HG03139 (cell line): ENCODE measurements around the gene CYP24A1.

Source experiments
- ATAC-seq: cut with Tn5 transposase; IDR thresholded peaks from one replicate; pipeline ENCODE4 v1.9.1; 2021; ENCODE audit not compliant: unreplicated experiment

CYP24A1 gene

DNA sequence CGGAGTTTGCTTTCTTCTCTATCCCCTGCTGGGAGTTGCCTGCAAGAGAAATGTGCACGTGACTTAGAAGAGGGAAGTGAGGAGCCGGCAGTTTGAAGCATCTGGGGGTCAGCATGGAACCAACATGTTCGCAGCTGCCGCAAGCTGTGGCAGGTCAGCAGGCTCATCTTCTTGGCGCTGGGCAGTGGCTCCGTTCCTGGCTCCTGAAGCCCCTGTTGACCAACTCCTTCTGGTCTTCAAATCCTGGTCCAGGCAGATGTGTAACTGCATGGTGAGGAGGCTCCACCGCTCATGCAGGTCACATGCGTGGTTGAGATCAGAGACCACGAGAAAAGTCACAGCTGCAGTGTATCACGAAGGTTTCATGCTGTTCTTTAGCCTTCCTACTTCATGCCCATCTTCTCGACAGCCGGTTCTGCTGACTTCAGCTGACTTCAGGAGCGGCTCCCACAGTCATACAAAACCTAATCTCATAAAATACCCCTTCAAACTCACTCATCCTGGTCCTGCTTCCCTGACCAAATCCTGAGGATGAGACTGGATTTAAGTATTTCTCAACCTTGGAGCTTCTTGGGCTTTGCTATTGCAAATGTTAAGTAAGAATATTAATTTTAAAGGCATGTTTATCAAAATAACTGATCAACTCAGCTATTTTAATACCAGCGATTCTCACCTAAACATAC is 58.5 kb downstream of the CYP24A1 start:
- ATAC-seq = no peak

DNA sequence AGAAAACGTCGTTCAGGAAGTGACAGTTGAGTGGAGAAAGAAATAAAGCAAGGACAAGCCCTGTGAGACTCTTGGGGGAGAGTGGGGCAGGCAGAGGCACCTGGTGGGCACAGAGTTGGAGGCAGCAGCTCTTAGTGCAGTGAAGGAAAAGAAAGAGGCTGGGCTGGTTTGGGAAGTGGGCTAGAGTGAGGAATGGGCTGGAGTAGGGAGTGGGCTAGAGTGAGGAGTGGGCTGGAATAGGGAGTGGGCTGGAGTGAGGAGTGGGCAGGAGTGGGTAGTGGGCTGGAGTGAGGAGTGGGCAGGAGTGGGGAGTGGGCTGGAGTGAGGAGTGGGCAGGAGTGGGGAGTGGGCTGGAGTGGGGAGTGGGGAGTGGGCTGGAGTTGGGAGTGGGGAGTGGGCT is 59.7 kb downstream of the CYP24A1 start:
- no peak for ATAC-seq

DNA sequence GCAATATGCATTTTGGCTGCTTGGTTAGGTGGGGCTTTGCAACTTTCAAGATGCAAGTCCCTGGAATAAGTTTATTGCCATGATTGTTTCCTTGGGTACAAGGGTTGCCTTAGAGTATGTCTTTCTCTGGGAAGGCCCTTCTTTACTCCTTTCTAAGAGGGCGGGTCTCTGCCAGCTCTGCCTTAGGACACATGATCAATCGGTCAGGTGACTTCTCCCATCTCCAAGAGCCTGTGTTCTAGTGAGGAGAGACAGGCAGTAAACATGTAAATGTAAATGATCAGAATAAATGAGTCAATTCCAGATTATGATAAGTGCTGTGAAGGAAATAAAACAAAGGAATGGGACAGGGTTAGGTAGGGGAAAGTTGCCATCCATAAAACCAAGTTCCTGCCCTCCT is 60.2 kb downstream of the CYP24A1 start:
- ATAC-seq = no peak

DNA sequence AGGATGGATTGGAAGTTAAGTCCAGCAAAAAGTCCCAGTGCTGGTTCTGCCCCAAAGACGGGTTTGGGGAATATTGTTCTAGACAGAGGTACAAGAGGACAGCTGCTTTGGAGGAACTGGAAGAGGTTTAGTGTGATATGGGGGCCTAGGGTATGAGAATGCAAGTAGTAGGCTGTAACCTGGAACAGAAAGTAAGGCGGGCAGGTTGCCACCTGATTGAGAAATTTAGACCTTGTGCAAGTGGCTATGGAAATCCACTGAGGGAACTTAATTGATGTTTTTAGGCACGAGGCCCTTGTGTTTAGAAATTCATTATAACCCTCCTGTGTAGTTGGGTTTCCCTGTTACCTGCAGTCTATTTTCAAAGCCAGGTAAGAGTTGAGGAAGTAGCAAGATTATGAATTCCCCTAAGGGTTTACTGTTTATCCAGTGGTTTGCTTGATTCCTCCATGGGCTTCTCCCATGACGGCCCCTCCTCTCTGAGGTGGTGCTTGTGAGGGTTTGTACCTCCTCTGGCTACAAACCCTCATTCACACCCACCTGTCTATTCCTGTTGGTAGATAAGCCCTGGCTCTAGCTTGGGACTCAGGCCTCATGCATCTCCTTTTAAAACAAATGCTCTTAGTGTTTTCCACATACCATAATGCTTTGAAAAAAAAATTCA is 61.4 kb downstream of the CYP24A1 start:
- no peak for ATAC-seq

DNA sequence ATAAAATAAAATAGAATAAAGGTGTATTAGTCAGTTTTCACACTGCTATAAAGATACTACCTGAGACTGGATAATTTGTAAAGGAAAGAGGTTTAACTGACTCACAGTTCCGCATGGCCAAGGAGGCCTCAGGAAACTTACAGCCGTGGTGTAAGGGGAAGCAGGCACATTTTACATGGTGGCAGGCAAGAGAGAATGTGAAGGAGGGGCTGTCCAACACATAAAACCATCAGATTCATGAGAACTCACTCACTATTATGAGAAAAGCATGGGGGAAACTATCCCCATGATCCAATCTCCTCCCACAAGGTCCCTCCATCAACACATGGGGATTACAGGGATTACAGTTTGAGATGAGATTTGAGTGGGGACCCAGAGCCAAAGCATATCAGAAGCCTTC is 62.3 kb downstream of the CYP24A1 start:
- ATAC-seq = no peak

DNA sequence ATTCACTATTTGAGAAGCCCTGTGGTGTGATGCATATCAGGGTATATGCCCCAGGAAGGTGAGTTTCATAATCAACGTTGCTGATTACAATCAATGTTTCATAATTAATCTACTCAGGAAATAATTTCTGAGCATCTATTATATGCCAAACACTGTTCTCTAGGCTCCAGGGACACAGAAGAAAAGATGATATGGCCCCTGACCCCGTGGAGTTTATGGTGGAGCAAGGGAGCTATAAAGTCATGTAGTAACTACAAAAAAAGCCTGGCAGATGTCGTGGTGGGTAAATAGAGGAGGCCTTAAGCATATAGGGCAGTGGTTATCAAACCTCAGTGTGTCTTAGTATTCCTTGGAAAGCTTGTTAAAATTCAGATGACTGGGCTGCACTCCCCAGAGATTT is 63.3 kb downstream of the CYP24A1 start:
- ATAC-seq = no peak

DNA sequence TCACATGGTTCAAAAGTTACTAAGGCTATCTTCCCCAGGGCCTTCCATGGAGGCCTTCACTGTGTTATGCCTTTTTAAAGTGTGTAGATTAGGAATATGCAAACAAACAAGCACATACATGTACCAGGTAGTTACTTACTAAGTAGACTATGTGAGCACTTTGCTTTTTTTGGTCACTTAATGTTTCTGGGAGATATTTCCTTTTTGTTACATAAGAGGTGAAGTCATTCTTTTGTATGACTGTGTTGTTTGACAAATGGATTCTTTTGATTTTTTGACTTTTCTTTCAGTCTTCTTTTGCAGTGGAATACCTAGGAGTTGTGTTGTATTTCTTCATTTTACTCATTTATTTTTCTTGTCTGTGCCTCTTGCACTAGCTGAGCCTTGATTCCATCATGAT is 63.7 kb downstream of the CYP24A1 start:
- ATAC-seq = no peak

DNA sequence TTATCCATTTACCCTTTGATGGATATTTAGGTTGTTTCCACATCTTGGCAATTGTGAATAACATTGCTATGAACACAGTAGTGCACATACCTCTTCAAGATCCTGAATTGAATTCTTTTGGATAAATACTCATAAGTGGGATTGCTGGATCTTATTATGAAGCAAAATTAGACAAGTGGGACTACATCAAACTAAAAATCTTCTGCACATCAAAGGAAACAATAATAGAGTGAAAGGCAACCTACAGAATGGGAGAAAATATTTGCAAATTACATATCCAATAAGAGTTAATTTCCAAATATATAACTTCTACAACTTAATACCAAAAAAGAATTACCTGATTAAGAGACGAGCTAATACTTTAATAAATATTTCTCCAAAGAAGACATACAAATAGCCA is 65.0 kb downstream of the CYP24A1 start:
- no peak for ATAC-seq

DNA sequence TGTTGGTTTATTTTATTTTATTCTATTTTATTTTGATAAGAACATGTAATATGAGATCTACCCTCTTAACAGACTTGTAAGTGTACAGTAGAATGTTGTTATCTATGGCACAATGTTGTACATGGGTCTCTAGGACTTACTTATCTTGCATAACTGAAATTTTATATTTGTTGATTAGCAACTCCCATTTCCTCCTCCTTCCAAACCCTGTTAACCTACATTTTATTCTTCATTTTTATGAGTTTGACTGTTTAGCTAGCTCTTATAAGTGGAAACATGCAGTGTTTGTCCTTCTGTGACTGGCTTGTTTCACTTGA is 65.5 kb downstream of the CYP24A1 start:
- no peak for ATAC-seq

DNA sequence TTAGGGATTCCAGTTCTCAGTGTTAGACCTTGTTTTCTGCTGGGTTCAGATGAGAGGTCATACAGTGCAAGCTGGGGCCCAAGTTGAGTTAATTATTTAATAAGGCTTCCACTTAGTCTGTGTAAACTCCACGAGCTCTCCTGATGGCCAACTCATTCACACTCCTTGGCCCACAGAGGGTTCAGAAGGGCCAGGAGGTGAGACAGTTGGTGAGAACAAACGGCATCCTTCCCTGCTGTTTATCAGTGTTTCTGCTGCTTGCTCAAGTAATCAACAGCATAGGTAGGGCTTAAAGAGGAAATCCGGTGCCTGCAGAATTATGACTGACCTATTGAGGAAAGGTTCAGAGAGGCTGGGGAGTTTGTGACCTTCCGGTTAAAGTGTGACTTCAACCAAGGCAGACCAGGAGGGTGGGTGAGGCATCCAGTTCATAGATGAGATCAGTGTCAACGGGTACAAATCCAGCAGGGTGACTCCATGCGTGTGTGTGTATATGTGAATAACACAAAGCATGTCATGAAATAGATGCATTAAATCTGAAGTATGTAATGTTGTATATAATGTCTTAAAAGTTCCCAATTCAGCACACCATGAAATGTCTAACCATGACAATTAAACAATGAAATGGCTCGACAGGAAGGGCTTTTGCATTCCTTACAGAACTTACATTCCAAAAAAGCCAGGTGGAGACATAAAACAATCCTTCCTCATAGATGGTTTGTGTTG is 66.0 kb downstream of the CYP24A1 start:
- ATAC-seq = no peak

DNA sequence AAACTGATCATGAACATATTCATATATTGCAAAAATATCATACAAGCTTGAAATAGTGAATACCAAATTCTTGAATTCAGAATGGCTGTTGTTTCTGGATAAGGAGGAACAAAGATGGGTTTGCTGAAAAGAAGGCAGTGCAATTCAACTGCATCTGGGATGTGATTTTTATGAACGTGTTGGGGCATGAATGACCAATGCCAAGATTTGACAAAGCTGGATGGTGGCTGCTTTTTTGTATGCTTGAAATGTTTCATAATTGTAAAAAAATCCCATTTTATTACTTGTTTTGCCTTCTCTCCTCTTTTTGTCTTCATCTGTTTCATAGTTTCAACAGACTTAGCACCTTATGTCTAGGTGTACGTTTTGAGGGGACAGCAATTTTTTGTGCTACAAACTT is 66.6 kb downstream of the CYP24A1 start:
- ATAC-seq = no peak

DNA sequence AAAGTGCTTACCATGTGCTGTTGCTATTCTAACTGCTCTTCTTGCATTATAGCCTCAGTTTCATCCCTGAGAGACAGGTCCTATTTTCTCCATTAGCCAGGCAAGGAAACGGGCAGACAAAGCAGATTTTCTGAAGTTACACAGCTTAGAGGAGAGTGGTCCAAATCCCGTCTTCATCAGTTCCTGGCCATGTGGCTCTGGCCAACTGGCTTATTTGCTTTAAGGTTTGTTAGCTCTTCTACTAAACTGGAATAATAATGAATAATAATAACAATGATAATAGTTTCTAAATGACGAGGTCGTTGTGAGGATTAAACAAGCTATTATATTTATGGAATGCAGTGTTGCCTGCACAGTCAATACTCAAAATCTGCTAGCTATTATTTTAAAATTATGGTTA is 67.6 kb downstream of the CYP24A1 start:
- no peak for ATAC-seq

DNA sequence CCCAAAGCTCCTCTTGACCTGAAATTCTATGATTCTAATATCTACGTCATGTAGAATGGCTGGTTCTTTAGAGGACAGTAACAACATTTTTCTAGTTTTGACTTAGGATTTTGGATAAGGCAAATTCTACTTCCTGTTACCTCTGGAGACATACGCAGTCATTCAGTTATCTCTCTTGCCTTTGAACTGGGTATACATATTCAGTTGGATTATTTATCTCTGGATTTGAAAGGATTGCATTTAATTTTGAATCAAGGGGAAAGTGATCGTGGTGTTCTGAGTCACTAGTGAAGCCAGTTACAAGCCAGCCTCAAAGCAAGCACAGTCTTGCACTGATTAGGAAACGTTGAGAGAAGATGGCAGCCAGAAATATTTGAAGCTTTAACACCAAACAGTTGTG is 68.1 kb downstream of the CYP24A1 start:
- ATAC-seq = no peak

DNA sequence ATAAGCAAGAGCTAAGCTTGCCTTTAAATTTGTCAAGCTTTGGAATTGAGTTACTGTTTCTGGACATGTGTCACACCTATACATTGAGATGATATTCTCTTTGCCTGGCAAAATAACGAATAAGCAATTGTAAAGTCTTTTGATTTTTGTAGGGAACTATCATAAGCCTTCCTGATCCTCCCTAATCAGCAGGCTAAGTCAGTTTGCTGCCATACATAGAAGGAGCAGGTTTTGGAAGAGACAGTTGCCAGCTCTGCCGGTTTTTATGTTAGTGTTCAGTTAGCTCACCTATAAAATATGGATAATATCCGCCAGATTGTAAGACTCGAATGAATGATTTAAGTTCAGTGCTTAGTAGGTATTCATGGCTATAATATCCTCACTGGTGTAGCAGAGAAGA is 69.0 kb downstream of the CYP24A1 start:
- ATAC-seq = no peak

DNA sequence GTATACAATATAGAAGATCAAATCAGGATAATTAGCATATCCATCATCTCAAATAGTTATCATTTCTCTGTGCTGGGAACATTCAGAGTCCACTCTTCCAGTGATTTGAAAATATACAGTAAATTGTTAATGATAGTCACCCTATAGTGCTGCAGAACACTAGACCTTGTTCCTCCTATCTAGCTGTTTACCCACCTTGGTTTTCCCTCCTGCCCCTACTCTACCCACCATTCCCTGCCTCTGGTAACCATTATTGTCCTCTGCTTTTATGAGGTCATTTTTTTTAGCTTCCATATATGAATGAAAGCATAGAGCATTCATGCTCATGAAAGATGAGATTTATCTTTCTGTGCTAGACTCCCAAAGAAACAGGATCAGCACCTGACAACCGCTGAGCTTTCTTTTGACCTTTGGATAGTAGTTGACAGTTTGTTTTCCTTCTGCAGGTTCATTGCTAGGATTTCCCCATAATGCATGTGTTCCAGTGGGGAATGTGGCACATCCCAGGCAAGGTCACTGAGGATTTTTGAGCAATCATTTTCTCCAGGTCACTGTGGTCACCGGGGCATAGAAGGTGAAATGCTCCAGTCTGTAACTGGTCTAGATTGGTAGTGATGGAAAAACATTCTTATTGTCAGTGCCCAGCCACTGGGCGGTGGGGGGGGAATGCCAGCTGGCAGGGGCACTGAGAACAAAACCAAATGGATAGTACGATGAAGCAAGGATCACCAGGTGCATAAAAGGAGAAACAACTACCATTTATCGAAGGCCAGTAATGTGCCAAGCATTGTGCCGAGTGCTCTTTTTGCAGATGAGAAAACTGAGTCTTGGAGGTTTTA is 69.8 kb downstream of the CYP24A1 start:
- ATAC-seq = no peak
